NCI-H526 treated with DMSO at 0.1 percent for 48 hours (cell line): Measurements from ENCODE around the gene CREBZF.
"Not testable (repeated sequence)": the region's sequence is repeated elsewhere in the genome, so short reads cannot be mapped to it uniquely, and the experiment has no call there.

ENCODE experiments used
- DNase-seq: peaks from one replicate; lab custom pipeline; 2025; lab: John Stamatoyannopoulos, UW

Gene CREBZF

GRCh38 chr11:85626496-85626895 lies 38.4 kb downstream of the CREBZF start:
- DNase-seq, result no peak

- DNase-seq, result no peak
Measured at GRCh38 chr11:85620256-85620655, 44.7 kb downstream of the CREBZF start.

GRCh38 chr11:85619499-85619898 lies 45.4 kb downstream of the CREBZF start:
- DNase-seq, result no peak

- not testable (repeated sequence) for DNase-seq
Measured at GRCh38 chr11:85611643-85612042, 53.3 kb downstream of the CREBZF start.
